Measurements from ENCODE around the gene MAGEA4.

The MAGEA4 gene

DNA sequence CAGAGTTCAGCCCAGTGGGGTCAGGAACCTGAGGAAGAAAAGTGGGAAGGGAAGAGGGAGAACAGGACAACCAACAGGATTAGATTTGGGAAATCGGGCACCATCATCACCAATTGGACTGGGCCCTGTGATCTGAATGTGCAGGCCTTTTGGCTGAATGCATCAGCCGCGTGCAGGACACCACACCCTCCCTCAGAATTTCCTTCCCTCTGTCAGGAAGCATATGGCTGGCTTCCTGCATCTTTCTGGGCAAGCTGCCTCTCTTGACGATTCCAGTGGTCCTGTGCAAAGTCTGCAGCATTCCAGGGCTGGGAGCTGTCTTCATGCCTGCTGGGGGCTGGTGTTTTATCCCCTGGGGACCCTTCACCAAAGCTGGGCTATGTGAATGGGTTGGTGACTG, 16.4 kb downstream of the MAGEA4 start:
- no peak for DNase-seq

DNA sequence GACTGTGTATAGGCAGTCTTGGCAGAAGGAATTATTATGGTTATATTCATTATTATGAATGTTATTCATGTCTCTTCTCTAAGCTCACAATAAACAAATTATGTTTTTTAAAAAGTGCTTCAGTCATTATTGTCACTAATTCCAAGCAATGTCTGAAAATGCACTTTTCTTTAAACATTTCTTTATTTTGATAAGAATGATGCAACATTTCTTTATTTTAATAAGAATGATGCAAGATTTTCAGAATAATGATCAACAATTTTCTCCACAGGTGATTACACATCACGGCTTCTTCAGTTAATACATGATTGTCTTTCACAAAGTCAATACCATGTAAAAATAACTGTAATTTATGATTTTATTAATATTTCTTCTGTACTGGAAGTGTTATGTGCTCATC, 22.7 kb downstream of the MAGEA4 start:
- DNase-seq, result no peak

DNA sequence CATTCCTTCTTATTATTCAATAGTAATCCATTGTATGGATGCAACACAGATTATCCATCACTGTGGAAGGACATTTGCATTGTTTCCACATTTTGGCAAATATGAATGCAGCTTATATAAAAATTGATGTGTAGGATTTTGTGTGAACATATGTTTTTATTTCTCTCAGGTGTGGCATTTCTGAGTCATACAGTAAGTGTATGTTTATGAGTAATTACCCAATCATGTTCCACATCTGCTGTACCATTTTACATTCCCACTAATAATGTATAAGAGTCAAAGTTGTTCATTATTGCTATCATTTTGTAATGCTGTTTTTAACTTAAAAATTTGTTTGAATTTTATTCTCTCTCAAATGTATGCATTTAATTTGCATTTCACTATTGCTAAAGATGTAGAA, 25.5 kb downstream of the MAGEA4 start:
- no peak for DNase-seq

DNA sequence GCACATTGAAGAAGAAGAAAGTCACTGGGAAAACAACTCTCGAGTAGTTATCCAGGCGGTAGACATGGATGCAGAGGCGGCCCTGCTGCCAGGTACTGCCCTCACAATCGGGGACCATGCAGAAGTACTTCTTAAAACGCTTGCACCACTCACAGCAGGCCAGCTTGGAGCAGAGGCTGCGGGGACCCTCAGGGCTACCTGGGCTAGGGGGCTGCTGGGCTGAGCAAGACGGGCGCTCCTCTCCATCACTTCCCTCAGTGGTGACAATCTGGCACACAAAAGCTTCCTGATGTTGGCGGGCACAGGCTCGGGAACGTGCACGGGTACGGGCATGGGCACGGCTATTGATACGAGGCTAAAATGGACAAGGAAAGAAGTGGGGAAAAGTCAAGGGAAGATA, 42.0 kb downstream of the MAGEA4 start:
- DNase-seq, result no peak

DNA sequence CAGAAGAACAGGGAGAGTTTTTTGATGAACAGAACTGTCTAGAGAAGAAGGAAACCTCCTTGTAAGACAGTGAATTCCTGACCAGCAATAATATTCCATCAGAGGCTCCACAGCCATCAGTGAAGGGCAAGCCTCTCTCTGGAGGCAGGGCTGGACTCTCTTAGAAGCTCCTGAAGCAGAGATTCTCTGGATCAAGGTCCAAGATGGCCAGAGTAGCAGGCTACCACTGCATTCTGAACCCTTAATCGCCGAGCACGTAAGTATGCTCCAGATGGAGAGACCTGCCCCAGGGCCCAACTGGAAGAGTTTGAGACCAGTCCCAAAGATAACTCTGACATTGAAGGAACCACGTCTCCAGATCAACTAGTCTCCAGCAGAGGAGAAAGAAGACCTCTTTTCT, 45.4 kb downstream of the MAGEA4 start:
- no peak for DNase-seq

DNA sequence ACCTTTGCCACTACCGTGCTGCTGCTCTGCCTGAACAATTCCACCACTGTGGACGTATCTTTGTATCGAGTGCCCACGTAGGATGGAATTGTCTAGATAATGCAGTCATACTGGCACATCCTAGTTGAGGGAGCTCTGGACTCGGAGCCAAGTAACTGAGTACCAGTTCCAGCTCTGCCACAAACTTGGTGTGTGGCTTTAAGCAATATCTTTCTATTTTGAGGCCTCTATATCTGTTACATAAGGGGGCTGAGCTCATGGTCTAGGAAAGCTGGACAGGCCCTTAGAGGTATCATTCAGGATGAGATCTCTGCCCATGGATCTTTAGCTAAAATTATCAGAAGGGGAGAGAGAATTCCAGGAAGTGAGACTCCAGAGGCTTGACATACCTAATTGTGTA, 49.3 kb downstream of the MAGEA4 start:
- no peak for DNase-seq

DNA sequence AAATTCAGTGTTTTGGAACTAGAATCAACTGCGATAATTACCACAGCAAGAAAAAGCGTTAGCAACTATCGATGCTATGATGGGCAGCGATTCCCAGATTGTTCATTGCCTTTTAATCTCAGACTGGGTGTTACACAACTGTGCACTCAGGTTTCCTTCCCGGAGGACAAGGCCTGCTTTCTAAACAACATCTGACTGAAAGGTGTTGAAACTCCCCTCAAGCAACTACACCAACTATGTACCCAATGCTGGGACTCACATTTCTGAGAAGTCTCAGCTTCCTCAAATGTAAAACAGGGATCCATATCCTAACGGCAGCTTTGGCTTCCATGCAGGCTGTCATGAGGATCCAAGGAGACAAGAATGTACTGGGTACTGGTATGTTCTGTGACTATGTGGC, 53.5 kb downstream of the MAGEA4 start:
- DNase-seq, result no peak

DNA sequence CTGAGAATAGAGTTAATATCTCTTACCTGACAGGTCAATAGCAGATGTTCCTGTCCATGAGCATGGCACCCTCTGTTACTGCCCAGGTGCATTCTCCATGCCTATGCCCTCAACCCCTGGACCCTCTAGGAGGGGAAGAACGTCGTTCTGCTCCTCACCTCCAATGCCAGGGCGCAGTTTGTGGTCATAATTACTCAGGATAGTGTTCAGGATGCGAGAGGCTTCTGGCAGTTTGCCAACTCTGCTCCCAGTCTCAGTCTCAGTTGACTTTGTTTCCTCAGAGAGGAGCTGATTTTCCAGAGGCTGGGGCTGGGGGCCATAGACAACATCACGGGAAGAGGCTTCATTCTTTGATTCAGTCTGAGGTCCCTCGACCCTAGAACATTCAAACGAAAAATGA, 57.3 kb downstream of the MAGEA4 start:
- no peak for DNase-seq

DNA sequence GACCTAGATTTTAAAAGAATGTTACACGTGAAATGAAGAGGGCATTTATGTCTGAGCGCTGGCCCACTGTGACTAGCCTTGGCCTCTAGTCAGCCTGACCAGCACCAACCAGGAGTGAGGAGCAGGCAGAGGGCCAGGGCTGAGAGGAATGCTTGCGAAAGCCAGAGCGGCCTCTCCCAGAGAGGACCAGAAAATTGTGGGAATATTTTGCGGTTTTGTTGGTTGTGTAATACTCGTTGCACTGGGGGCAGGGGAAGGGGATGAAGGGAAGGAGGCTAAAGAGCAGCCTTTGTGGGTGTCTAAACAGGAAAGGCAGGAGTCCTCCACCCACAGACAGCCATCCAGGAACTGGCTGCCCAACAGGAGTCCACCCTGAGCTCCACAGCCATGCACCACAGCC, 58.0 kb downstream of the MAGEA4 start:
- peak; percentile 48 for DNase-seq

DNA sequence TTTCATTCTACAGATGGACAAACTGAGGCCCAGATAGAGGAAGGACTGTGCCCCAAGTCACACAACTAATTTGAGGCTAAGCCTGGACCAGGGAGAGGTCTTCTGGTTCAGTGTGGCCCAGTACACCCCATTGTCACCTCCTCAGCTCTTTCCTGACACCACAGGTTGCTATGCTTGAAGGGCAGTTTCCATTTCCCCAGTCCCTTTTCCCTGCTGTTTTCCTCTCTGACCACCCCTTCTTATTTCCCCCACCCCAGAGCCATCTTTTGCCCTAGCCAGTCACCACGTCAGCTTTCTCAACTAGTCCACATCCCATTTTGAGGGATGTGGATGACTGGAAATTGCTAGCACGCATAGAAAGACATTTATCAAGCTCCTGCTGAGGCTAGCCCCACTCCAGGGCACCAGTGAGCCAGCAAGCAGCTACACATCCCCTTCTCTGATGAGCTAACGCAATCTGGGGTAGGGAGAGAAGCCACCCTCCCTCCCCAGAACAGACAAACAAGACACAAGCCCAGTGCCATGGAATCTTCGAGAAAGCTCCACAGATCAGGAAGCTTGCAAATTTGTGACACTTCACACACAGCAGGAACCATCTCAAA, 60.5 kb downstream of the MAGEA4 start:
- no peak for DNase-seq

DNA sequence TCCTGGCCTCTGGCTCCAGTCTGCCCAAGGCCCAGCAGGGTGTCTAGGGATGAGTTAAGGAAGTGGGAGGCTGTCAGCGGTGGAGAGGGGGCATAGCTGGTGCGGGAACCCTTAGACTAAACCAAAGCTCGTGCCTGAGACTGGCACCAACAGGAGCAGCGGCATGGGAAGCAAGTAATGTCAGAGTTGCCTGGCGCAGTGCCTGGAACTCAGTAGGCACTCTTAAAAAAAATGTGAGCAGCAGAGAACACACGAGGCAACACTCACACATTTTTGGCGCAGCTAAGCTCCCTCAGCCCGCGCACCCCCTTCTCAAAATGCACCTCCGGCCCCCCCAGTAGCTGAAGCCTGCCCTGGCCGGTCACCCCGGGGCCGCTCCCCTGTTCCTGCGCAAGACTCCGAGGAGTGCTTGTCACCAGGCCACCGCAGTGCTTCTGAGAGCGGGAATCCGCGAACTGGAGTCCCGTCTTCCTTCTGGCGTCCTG, 61.2 kb downstream of the MAGEA4 start:
- peak; percentile 51 for DNase-seq

Data from left hindlimb (tissue), 1 donor.